Activated naive CD8-positive, alpha-beta T cell treated with anti-CD3 and anti-CD28 coated beads for 36 hours (primary cell): Measurements from ENCODE around the gene DEFB124. TPM values are rescaled to one million over a fixed set of nuclear protein-coding genes. Genes with fewer than 3 reads are reported as not detected.

Experiments used
- total RNA-seq, 2 experiments: library from RNA; stranded (reverse); gene quantifications; one replicate each; pipeline ENCODE4 v1.2.3, GENCODE V29; 2021

Gene DEFB124
- total RNA-seq, 2 experiments from 2014 or later = not detected

Other genes starting within 250 kb of the DEFB124 start
- not detected for gene DEFB115, start 217.5 kb downstream of the DEFB124 start, total RNA-seq
- not detected for gene DEFB116, start 166.5 kb downstream of the DEFB124 start, total RNA-seq
- not detected for gene DEFB118, start 106.5 kb downstream of the DEFB124 start, total RNA-seq
- not detected for gene DEFB119, start 84.5 kb downstream of the DEFB124 start, total RNA-seq
- not detected for gene DEFB121, start 68.9 kb downstream of the DEFB124 start, total RNA-seq
- gene DEFB123, start 34.5 kb downstream of the DEFB124 start, total RNA-seq = not detected
- gene REM1, start 161 bp upstream of the DEFB124 start, total RNA-seq = not detected
- gene HM13, start 39.3 kb upstream of the DEFB124 start, total RNA-seq = 100 to 1,000 TPM; 137 to 142 TPM
- gene ID1, start 130.2 kb upstream of the DEFB124 start, total RNA-seq = under 1 TPM; 0.36 to 0.37 TPM
- not detected for gene COX4I2, start 162.8 kb upstream of the DEFB124 start, total RNA-seq
- gene BCL2L1, start 247.7 kb upstream of the DEFB124 start, total RNA-seq = 100 to 1,000 TPM; 196 to 206 TPM